Stimulated activated naive CD8-positive, alpha-beta T cell treated with anti-CD3 and anti-CD28 coated beads, Interleukin-15, Interleukin-2, amounts not matched to agents 100 ng/mL and 50 ng/mL, for 24 hours (primary cell): ENCODE data around the gene GABRR2.

Experiments
- H3K27ac Mint-ChIP-seq: one replicate; pipeline ENCODE4 v1.8.0; 2021; ENCODE audit warnings: mild to moderate bottlenecking, mixed read lengths
- H3K27me3 Mint-ChIP-seq: one replicate; pipeline ENCODE4 v1.8.0; 2021; ENCODE audit warnings: mixed read lengths
- H3K36me3 Mint-ChIP-seq: one replicate; pipeline ENCODE4 v1.8.0; 2021; ENCODE audit warnings: low read depth, mixed read lengths
- H3K4me1 Mint-ChIP-seq: one replicate; pipeline ENCODE4 v1.8.0; 2021; ENCODE audit warnings: low read depth, mixed read lengths
- H3K4me3 Mint-ChIP-seq: one replicate; pipeline ENCODE4 v1.8.0; 2021; ENCODE audit warnings: mild to moderate bottlenecking, mixed read lengths
- H3K9me3 Mint-ChIP-seq: one replicate; pipeline ENCODE4 v1.8.0; 2021; ENCODE audit warnings: mixed read lengths

GABRR2 gene

GRCh38 chr6:89267918-89268317 lies 47.2 kb downstream of the GABRR2 start:
- Mint-ChIP-seq H3K27ac (no peak overlapping the region), H3K27me3 (no peaks in the 10 kb centered on the region), H3K4me3 (no peak overlapping the region), H3K4me1 (peaks cover 5% of the 10 kb centered on the region), H3K36me3 (no peaks in the 10 kb centered on the region), H3K9me3 (no peaks in the 10 kb centered on the region)

GRCh38 chr6:89264296-89264695 lies 50.8 kb downstream of the GABRR2 start:
- peaks cover 8% of the 10 kb centered on the region for H3K4me1 Mint-ChIP-seq
- H3K27ac Mint-ChIP-seq = no peak overlapping the region
- H3K9me3 Mint-ChIP-seq = no peaks in the 10 kb centered on the region
- H3K4me3 Mint-ChIP-seq = no peak overlapping the region
- no peaks in the 10 kb centered on the region for H3K27me3 Mint-ChIP-seq
- H3K36me3 Mint-ChIP-seq = no peaks in the 10 kb centered on the region

- Mint-ChIP-seq H3K9me3 (no peaks in the 10 kb centered on the region), H3K27me3 (no peaks in the 10 kb centered on the region), H3K4me3 (no peak overlapping the region), H3K36me3 (no peaks in the 10 kb centered on the region), H3K27ac (no peak overlapping the region), H3K4me1 (peaks cover 8% of the 10 kb centered on the region)
These were observed 54.3 kb downstream of the GABRR2 start for GRCh38 chr6:89260832-89261231.

GRCh38 chr6:89260310-89260709 lies 54.8 kb downstream of the GABRR2 start:
- Mint-ChIP-seq H3K9me3 (no peaks in the 10 kb centered on the region), H3K27me3 (no peaks in the 10 kb centered on the region), H3K36me3 (no peaks in the 10 kb centered on the region), H3K4me1 (peaks cover 8% of the 10 kb centered on the region), H3K4me3 (no peak overlapping the region), H3K27ac (no peak overlapping the region)

- no peaks in the 10 kb centered on the region for H3K36me3 Mint-ChIP-seq
- no peak overlapping the region for H3K27ac Mint-ChIP-seq
- no peaks in the 10 kb centered on the region for H3K27me3 Mint-ChIP-seq
- no peaks in the 10 kb centered on the region for H3K9me3 Mint-ChIP-seq
- H3K4me3 Mint-ChIP-seq = no peak overlapping the region
- peaks cover 8% of the 10 kb centered on the region for H3K4me1 Mint-ChIP-seq
These were observed 56.2 kb downstream of the GABRR2 start for GRCh38 chr6:89258912-89259311.

GRCh38 chr6:89257781-89258180 lies 57.3 kb downstream of the GABRR2 start:
- no peaks in the 10 kb centered on the region for H3K36me3 Mint-ChIP-seq
- H3K9me3 Mint-ChIP-seq = no peaks in the 10 kb centered on the region
- H3K27ac Mint-ChIP-seq = no peak overlapping the region

GRCh38 chr6:89257346-89257745 lies 57.8 kb downstream of the GABRR2 start:
- Mint-ChIP-seq H3K9me3 (no peaks in the 10 kb centered on the region), H3K27ac (no peak overlapping the region), H3K36me3 (no peaks in the 10 kb centered on the region), H3K27me3 (no peaks in the 10 kb centered on the region), H3K4me1 (peaks cover 8% of the 10 kb centered on the region), H3K4me3 (no peak overlapping the region)

More at GRCh38 chr6:89257781-89258180, 57.3 kb downstream of the GABRR2 start:
- no peak overlapping the region for H3K4me3 Mint-ChIP-seq
- peaks cover 8% of the 10 kb centered on the region for H3K4me1 Mint-ChIP-seq
- H3K27me3 Mint-ChIP-seq = no peaks in the 10 kb centered on the region

- H3K27ac Mint-ChIP-seq = no peak overlapping the region
- H3K27me3 Mint-ChIP-seq = no peaks in the 10 kb centered on the region
- H3K9me3 Mint-ChIP-seq = no peaks in the 10 kb centered on the region
- no peak overlapping the region for H3K4me3 Mint-ChIP-seq
- H3K4me1 Mint-ChIP-seq = no peaks in the 10 kb centered on the region
- no peaks in the 10 kb centered on the region for H3K36me3 Mint-ChIP-seq
These were observed 59.7 kb downstream of the GABRR2 start for GRCh38 chr6:89255417-89255816.

GRCh38 chr6:89254569-89254968 lies 60.5 kb downstream of the GABRR2 start:
- no peaks in the 10 kb centered on the region for H3K9me3 Mint-ChIP-seq

GRCh38 chr6:89252907-89253306 lies 62.2 kb downstream of the GABRR2 start:
- H3K27ac Mint-ChIP-seq = no peak overlapping the region
- no peaks in the 10 kb centered on the region for H3K36me3 Mint-ChIP-seq
- no peaks in the 10 kb centered on the region for H3K4me1 Mint-ChIP-seq
- peaks cover under 1% of the 10 kb centered on the region for H3K27me3 Mint-ChIP-seq
- no peaks in the 10 kb centered on the region for H3K9me3 Mint-ChIP-seq
- no peak overlapping the region for H3K4me3 Mint-ChIP-seq

More at GRCh38 chr6:89254569-89254968, 60.5 kb downstream of the GABRR2 start:
- Mint-ChIP-seq H3K27me3 (no peaks in the 10 kb centered on the region), H3K4me1 (no peaks in the 10 kb centered on the region), H3K36me3 (no peaks in the 10 kb centered on the region), H3K27ac (no peak overlapping the region), H3K4me3 (no peak overlapping the region)

- Mint-ChIP-seq H3K27me3 (peaks cover 6% of the 10 kb centered on the region), H3K9me3 (no peaks in the 10 kb centered on the region), H3K4me1 (no peaks in the 10 kb centered on the region), H3K27ac (no peak overlapping the region), H3K4me3 (no peak overlapping the region), H3K36me3 (no peaks in the 10 kb centered on the region)
These were observed 63.1 kb downstream of the GABRR2 start for GRCh38 chr6:89251976-89252375.

GRCh38 chr6:89251170-89251569 lies 63.9 kb downstream of the GABRR2 start:
- Mint-ChIP-seq H3K27ac (no peak overlapping the region), H3K4me1 (no peaks in the 10 kb centered on the region), H3K4me3 (no peak overlapping the region), H3K36me3 (no peaks in the 10 kb centered on the region), H3K9me3 (no peaks in the 10 kb centered on the region), H3K27me3 (peaks cover 7% of the 10 kb centered on the region)

GRCh38 chr6:89250239-89250638 lies 64.9 kb downstream of the GABRR2 start:
- Mint-ChIP-seq H3K9me3 (no peaks in the 10 kb centered on the region), H3K27me3 (peaks cover 7% of the 10 kb centered on the region), H3K4me1 (no peaks in the 10 kb centered on the region), H3K36me3 (no peaks in the 10 kb centered on the region), H3K4me3 (no peak overlapping the region), H3K27ac (no peak overlapping the region)

- H3K27ac Mint-ChIP-seq = no peak overlapping the region
- H3K4me1 Mint-ChIP-seq = peaks cover 8% of the 10 kb centered on the region
- peaks cover 10% of the 10 kb centered on the region for H3K27me3 Mint-ChIP-seq
- no peaks in the 10 kb centered on the region for H3K36me3 Mint-ChIP-seq
- no peak overlapping the region for H3K4me3 Mint-ChIP-seq
- H3K9me3 Mint-ChIP-seq = no peaks in the 10 kb centered on the region
These were observed 70.7 kb downstream of the GABRR2 start for GRCh38 chr6:89244241-89244985.

GRCh38 chr6:89243331-89243629 lies 71.8 kb downstream of the GABRR2 start:
- no peaks in the 10 kb centered on the region for H3K36me3 Mint-ChIP-seq
- H3K9me3 Mint-ChIP-seq = no peaks in the 10 kb centered on the region
- H3K27me3 Mint-ChIP-seq = peaks cover 10% of the 10 kb centered on the region
- no peak overlapping the region for H3K4me3 Mint-ChIP-seq
- H3K4me1 Mint-ChIP-seq = peaks cover 12% of the 10 kb centered on the region
- H3K27ac Mint-ChIP-seq = no peak overlapping the region
